Stimulated activated CD8-positive, alpha-beta memory T cell treated with anti-CD3 and anti-CD28 coated beads, Interleukin-4, amount 100 ng/mL, for 4 hours (primary cell): ENCODE measurements around the gene ARRB1.
"Not testable (repeated sequence)": the region's sequence is repeated elsewhere in the genome, so short reads cannot be mapped to it uniquely, and the experiment has no call there.

Experiments used
- DNase-seq, 2 donors: peaks; one replicate each; pipeline ENCODE4 v3.0.0-alpha.2; 2020; ENCODE audit warnings: low read depth in 2 of 2, low spot score in 1 of 2

ARRB1 gene

GRCh38 chr11:75351541-75351790, at the start of gene ARRB1:
TSS of gene ARRB1 (minus strand) at chr11:75351661. CDS start at chr11:75351607, 54 bp downstream.
- DNase-seq, result no peak

GRCh38 chr11:75400146-75400865, 48.8 kb upstream of the ARRB1 start:
- no peak for DNase-seq

- DNase-seq, result peak; percentile 73 to 77
These were observed 48.1 kb upstream of the ARRB1 start, which contains the start of gene RPS3 for GRCh38 chr11:75399344-75400145. TSS of gene RPS3 (plus strand) at chr11:75399518. CDS start at chr11:75399548, 30 bp downstream.

- no peak for DNase-seq
These were observed 47.4 kb upstream of the ARRB1 start for GRCh38 chr11:75398906-75399305.

- DNase-seq, result no peak
These were observed 42.8 kb upstream of the ARRB1 start for GRCh38 chr11:75394085-75394840.

- DNase-seq, result no peak
These were observed 38.5 kb upstream of the ARRB1 start for GRCh38 chr11:75389925-75390324.

GRCh38 chr11:75389276-75389605, 37.8 kb upstream of the ARRB1 start:
- DNase-seq, result no peak

GRCh38 chr11:75388386-75389275, 37.2 kb upstream of the ARRB1 start:
- peak; percentile 25 to 40 for DNase-seq

- no peak for DNase-seq
These were observed 36.4 kb upstream of the ARRB1 start for GRCh38 chr11:75387736-75388294.

GRCh38 chr11:75386942-75387630, 35.6 kb upstream of the ARRB1 start:
- DNase-seq, result no peak

- peak; percentile 44 to 56 for DNase-seq
These were observed 33.1 kb upstream of the ARRB1 start for GRCh38 chr11:75384438-75385080.

- DNase-seq, result no peak
These were observed 31.8 kb upstream of the ARRB1 start for GRCh38 chr11:75383246-75383645.

GRCh38 chr11:75380716-75381420, 29.4 kb upstream of the ARRB1 start:
- no peak for DNase-seq

GRCh38 chr11:75380245-75380644, 28.8 kb upstream of the ARRB1 start:
- no peak for DNase-seq

GRCh38 chr11:75378776-75379175, 27.3 kb upstream of the ARRB1 start:
- not testable (repeated sequence) for DNase-seq

GRCh38 chr11:75376175-75376574, 24.7 kb upstream of the ARRB1 start:
- no peak for DNase-seq

GRCh38 chr11:75375626-75376025, 24.2 kb upstream of the ARRB1 start:
- DNase-seq, result no peak

GRCh38 chr11:75374646-75375045, 23.2 kb upstream of the ARRB1 start:
- DNase-seq, result no peak

GRCh38 chr11:75373201-75373600, 21.7 kb upstream of the ARRB1 start:
- no peak for DNase-seq
